H1 (cell line): Measurements from ENCODE around the gene KSR2. TPM values are rescaled to one million over a fixed set of nuclear protein-coding genes. Genes with fewer than 3 reads are reported as not detected.
A peak's percentile ranks its signal among the peaks of the same experiment; 100 is the strongest.

ENCODE experiments used
- BCL11A ChIP-seq, 2 experiments: IDR thresholded peaks; one replicate each; pipeline ENCODE4 v1.6.1; 2011; ENCODE audit warnings: low read depth in 2 of 2, low read length in 2 of 2, mild to moderate bottlenecking in 2 of 2
- CBX8 ChIP-seq: fragments of 300-800, 300-1000 bp; sonication (generic); IDR thresholded peaks from 2 replicates; pipeline ENCODE4 v1.7.1; 2016; ENCODE audit warnings: low read depth, low read length, borderline replicate concordance
- CTCF ChIP-seq, 3 experiments: IDR thresholded peaks; 1 replicate in 2 of 3; 2 replicates in 1 of 3; pipeline versions ENCODE4 v1.5.1 to v1.6.1; 2011; ENCODE audit warnings: low read length in 3 of 3, mild to moderate bottlenecking in 3 of 3, inconsistent platforms in 2 of 3, low read depth in 1 of 3, moderate library complexity in 1 of 3; ENCODE audit not compliant: insufficient read depth in 1 of 3; ENCODE audit errors: control extremely low read depth in 1 of 3
- EGR1 ChIP-seq: IDR thresholded peaks from 2 replicates; pipeline ENCODE4 v1.6.1; 2011; ENCODE audit warnings: low read depth, low read length, borderline replicate concordance
- EP300 ChIP-seq, 2 experiments: IDR thresholded peaks; 1 replicate in 1 of 2; 2 replicates in 1 of 2; pipeline ENCODE4 v1.6.1; 2011 to 2012; ENCODE audit warnings: low read depth in 2 of 2, low read length in 2 of 2, mild to moderate bottlenecking in 2 of 2, borderline replicate concordance in 1 of 2, inconsistent platforms in 1 of 2, moderate library complexity in 1 of 2
- EZH2 ChIP-seq: fragments of 200-600 bp; sonication (generic); IDR thresholded peaks from 2 replicates; pipeline ENCODE4 v1.7.1; 2012; ENCODE audit warnings: low read depth, mild to moderate bottlenecking, moderate library complexity, low read length, inconsistent platforms; ENCODE audit not compliant: severe bottlenecking
- KDM5A ChIP-seq: fragments of 200-600 bp; IDR thresholded peaks from 2 replicates; pipeline ENCODE4 v1.7.1; 2012; ENCODE audit warnings: mild to moderate bottlenecking, low read length, inconsistent platforms, mixed read lengths
- NANOG ChIP-seq: IDR thresholded peaks from 2 replicates; pipeline ENCODE4 v1.6.1; 2011; ENCODE audit warnings: low read length, low read depth, mild to moderate bottlenecking, inconsistent platforms; ENCODE audit not compliant: insufficient read depth, poor library complexity, severe bottlenecking
- RAD21 ChIP-seq, 2 experiments: IDR thresholded peaks in 1 of 2; conservative IDR thresholded peaks in 1 of 2; 2 replicates each; pipeline ENCODE4 v1.6.1; 2011; ENCODE audit warnings: low read depth in 2 of 2, low read length in 2 of 2, improper control_type of control experiment in 1 of 2, inconsistent platforms in 1 of 2, mild to moderate bottlenecking in 1 of 2, moderate library complexity in 1 of 2
- RNF2 ChIP-seq: fragments of 200-900, 300-1000 bp; sonication (generic); IDR thresholded peaks from 2 replicates; pipeline ENCODE4 v1.7.1; 2016; ENCODE audit warnings: borderline replicate concordance, low read depth, mild to moderate bottlenecking, antibody characterized with exemption, low read length; ENCODE audit not compliant: poor library complexity, severe bottlenecking; ENCODE audit errors: missing control alignments
- SIRT6 ChIP-seq: IDR thresholded peaks from one replicate; pipeline ENCODE4 v1.7.1; 2012; ENCODE audit warnings: low read length, inconsistent platforms
- SP1 ChIP-seq: IDR thresholded peaks from 2 replicates; pipeline ENCODE4 v1.6.1; 2011; ENCODE audit warnings: low read depth, low read length
- SRF ChIP-seq: IDR thresholded peaks from 2 replicates; pipeline ENCODE4 v1.6.1; 2011; ENCODE audit warnings: mild to moderate bottlenecking, low read depth, low read length, moderate library complexity
- TAF7 ChIP-seq: optimal IDR thresholded peaks from 2 replicates; pipeline ENCODE3; 2011; ENCODE audit warnings: low read depth, mild to moderate bottlenecking, inconsistent platforms, low read length, moderate library complexity, borderline replicate concordance
- YY1 ChIP-seq: IDR thresholded peaks from 2 replicates; pipeline ENCODE4 v1.6.1; 2011; ENCODE audit warnings: low read depth, mild to moderate bottlenecking, low read length
- ZNF274 ChIP-seq: IDR thresholded peaks from 2 replicates; pipeline ENCODE4 v1.7.0; 2012; ENCODE audit warnings: low read length, borderline replicate concordance; ENCODE audit errors: extremely low read depth
- polyA plus RNA-seq, 7 experiments: library from polyadenylated mRNA; depleted of rRNA in 3 of 7; stranded (reverse) in 5 of 7; unstranded in 2 of 7; fragments of >200 nt in 5 of 7; fragments of 200-250 nt in 2 of 7; gene quantifications; 1 replicate in 5 of 7; 2 replicates in 1 of 7; 4 replicates in 1 of 7; pipeline versions ENCODE4 v1.2.1 to v1.2.3, GENCODE V29; 2011 to 2013; ENCODE audit warnings: missing spikeins in 2 of 7, mixed read lengths in 2 of 7
- total RNA-seq: library from RNA; stranded (reverse); fragmentation: NEBNext Ultra II Directional; extraction: Animal tissue kit (Norgen Biotek cat#: 25700); gene quantifications from 2 replicates; pipeline ENCODE4 v1.2.1, GENCODE V29; 2021
- TF ChIP-seq, protein P1 (sequence below): IDR thresholded peaks from 2 replicates; pipeline ENCODE4 v1.6.1; 2012; ENCODE audit warnings: inconsistent platforms

KSR2 gene
- total and polyA plus RNA-seq, 2 of the 8 experiments (the other 6 are each of a cell fraction or from before 2014, with no cell fraction given): 0.74 to 2.2 TPM

GRCh38 chr12:117968826-117969659, at the start of gene KSR2 (continued):
- TF ChIP-seq EZH2 (no peak), SRF (no peak), SIRT6 (no peak), EP300 (IDR thresholded peaks at IDR 0.05; ENCODE audit: borderline replicate concordance in 1 of 2, low read depth in 2 of 2, low read length in 2 of 2) (no peak), CTCF (IDR thresholded peaks at IDR 0.05; ENCODE audit: control extremely low read depth in 1 of 3, insufficient read depth in 1 of 3, low read depth in 1 of 3, low read length in 3 of 3) (no peak), CBX8 (no peak), RAD21 (IDR thresholded peaks at IDR 0.05 in 1 of 2, conservative IDR thresholded peaks at IDR 0.05 in 1 of 2; ENCODE audit: low read depth in 2 of 2, low read length in 2 of 2) (no peak), NANOG (no peak), RNF2 (no peak), BCL11A (IDR thresholded peaks at IDR 0.05; ENCODE audit: low read depth in 2 of 2, low read length in 2 of 2) (no peak), YY1 (peak; percentile 70; the same call in 1 of the 2 replicates), EGR1 (no peak), TAF7 (no peak), SP1 (no peak), ZNF274 (no peak), KDM5A (no peak)
- TF ChIP-seq, protein P1, sequence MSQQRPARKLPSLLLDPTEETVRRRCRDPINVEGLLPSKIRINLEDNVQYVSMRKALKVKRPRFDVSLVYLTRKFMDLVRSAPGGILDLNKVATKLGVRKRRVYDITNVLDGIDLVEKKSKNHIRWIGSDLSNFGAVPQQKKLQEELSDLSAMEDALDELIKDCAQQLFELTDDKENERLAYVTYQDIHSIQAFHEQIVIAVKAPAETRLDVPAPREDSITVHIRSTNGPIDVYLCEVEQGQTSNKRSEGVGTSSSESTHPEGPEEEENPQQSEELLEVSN: peak; percentile 88
